Fibroblast of lung (primary cell): Measurements from ENCODE around the gene SMOC2.

Experiments
- CTCF ChIP-seq, 2 donors: IDR thresholded peaks in 1 of 2; conservative IDR thresholded peaks in 1 of 2; 1 replicate in 1 of 2; 2 replicates in 1 of 2; pipeline ENCODE4 v1.5.1; 2011 to 2012; ENCODE audit warnings: low read length in 2 of 2, control low read depth in 1 of 2, inconsistent platforms in 1 of 2, low read depth in 1 of 2, mild to moderate bottlenecking in 1 of 2
- EZH2 ChIP-seq: IDR thresholded peaks from 2 replicates; pipeline ENCODE4 v1.5.1; 2012; ENCODE audit warnings: low read length, control low read depth, mild to moderate bottlenecking; ENCODE audit errors: missing control alignments

- TF ChIP-seq CTCF (conservative IDR thresholded peaks at IDR 0.05 in 1 of 2, IDR thresholded peaks at IDR 0.05 in 1 of 2; ENCODE audit: low read depth in 1 of 2, low read length in 2 of 2) (no peak), EZH2 (no peak)
Measured at GRCh38 chr6:168563656-168564055, 122.7 kb downstream of the SMOC2 start.
